Epithelial cell of proximal tubule (primary cell): ENCODE data around the gene FNDC3B. TPM values are rescaled to one million over a fixed set of nuclear protein-coding genes. Genes with fewer than 3 reads are reported as not detected.

ENCODE experiments used
- DNase-seq: peaks from one replicate; pipeline ENCODE4 v3.0.0-alpha.2; 2011; ENCODE audit warnings: low read depth
- H3K4me3 ChIP-seq: 2 replicates; pipeline ENCODE4 v1.5.1; 2011; ENCODE audit warnings: low read depth, mild to moderate bottlenecking, low read length
- total RNA-seq: library from RNA; depleted of rRNA; stranded (reverse); fragments of >200 nt; gene quantifications from 2 replicates; pipeline ENCODE4 v1.2.3, GENCODE V29; 2015
- TF ChIP-seq, protein P1 (sequence below): conservative IDR thresholded peaks from 2 replicates; pipeline ENCODE4 v1.5.1; 2012; ENCODE audit warnings: low read depth, mild to moderate bottlenecking, low read length

FNDC3B gene
- total RNA-seq, 1 donor from 2014 or later = 37.3 TPM

- DNase-seq = no peak
- H3K4me3 ChIP-seq = no peak overlapping the region
- TF ChIP-seq, protein P1, sequence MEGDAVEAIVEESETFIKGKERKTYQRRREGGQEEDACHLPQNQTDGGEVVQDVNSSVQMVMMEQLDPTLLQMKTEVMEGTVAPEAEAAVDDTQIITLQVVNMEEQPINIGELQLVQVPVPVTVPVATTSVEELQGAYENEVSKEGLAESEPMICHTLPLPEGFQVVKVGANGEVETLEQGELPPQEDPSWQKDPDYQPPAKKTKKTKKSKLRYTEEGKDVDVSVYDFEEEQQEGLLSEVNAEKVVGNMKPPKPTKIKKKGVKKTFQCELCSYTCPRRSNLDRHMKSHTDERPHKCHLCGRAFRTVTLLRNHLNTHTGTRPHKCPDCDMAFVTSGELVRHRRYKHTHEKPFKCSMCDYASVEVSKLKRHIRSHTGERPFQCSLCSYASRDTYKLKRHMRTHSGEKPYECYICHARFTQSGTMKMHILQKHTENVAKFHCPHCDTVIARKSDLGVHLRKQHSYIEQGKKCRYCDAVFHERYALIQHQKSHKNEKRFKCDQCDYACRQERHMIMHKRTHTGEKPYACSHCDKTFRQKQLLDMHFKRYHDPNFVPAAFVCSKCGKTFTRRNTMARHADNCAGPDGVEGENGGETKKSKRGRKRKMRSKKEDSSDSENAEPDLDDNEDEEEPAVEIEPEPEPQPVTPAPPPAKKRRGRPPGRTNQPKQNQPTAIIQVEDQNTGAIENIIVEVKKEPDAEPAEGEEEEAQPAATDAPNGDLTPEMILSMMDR = no peak
Measured at GRCh38 chr3:172376881-172377280, 337.5 kb downstream of the FNDC3B start.

DNA sequence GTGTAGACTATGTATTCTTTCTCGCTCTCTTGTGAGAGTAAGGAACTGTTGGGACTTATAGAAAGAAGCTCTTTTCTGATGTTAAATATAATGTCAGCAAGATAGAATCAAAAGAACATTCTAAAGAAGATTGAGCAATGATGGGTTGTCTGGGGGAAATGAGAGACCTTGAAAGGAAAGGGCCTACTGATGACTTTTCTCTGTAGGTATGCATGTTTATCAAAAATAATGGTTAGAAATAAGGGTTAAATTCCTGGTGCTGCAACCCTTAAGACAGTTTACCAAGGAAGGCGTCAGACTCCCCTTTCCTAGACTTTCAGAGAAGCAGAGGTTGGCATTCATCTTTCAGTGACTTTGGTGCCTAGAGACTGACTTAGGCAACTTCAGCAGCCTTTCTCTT is 339.1 kb downstream of the FNDC3B start:
- DNase-seq = no peak
- TF ChIP-seq, protein P1 = no peak
- no peak overlapping the region for H3K4me3 ChIP-seq

GRCh38 chr3:172379372-172379771 is 340.0 kb downstream of the FNDC3B start:
- no peak for DNase-seq
- TF ChIP-seq, protein P1 = no peak
- H3K4me3 ChIP-seq = no peak overlapping the region

DNA sequence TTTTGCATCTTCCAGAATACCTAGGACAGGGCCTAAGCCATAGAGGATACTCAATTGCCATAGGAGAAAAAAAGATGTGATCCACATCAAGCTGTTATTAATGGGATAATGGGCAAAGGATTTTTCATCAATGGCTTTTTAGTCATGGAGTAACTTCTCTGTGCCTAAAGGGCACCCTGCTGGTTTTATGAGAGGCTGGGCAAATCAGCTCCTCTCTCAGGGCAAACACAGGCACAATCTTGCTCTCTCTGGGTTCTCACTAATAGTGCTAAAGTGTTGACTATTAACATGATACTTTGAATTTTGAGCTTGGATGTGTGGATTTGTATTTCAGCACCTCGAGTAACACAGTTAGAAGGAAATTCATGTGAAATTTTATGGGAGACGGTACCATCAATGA is 341.3 kb downstream of the FNDC3B start:
- TF ChIP-seq, protein P1 = no peak
- no peak overlapping the region for H3K4me3 ChIP-seq
- DNase-seq = no peak

- peak; percentile 3 for DNase-seq
- TF ChIP-seq, protein P1 = no peak
- no peak overlapping the region for H3K4me3 ChIP-seq
Measured at GRCh38 chr3:172383306-172383796, 344.0 kb downstream of the FNDC3B start.

DNA sequence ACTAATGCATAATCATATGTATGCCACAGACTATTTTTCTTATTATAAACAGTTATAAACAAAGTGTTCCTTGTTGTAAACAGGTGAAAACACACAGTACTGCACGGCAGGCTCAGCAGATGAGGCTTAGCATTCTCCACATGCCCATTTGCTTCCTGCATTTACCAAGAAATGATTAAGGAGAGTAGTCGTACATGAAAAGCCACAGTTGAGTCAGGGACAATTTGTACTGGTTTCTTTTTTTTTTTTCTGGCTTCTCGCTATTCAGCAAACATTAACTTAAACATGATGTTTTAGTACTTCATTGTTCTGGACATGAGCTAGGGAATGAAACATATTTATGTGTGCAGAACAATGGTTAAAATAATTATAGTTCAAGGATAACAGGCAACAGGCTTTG is 345.5 kb downstream of the FNDC3B start:
- H3K4me3 ChIP-seq = no peak overlapping the region
- peak; percentile 27 for DNase-seq
- TF ChIP-seq, protein P1 = no peak

GRCh38 chr3:172387728-172388127 is 348.4 kb downstream of the FNDC3B start:
- H3K4me3 ChIP-seq = no peak overlapping the region
- DNase-seq = no peak
- TF ChIP-seq, protein P1 = no peak
